Astrocyte of the spinal cord (primary cell): Measurements from ENCODE around the gene NRBF2.
"Not testable (repeated sequence)": the region's sequence is repeated elsewhere in the genome, so short reads cannot be mapped to it uniquely, and the experiment has no call there.

Source experiments
- DNase-seq: peaks from one replicate; pipeline ENCODE4 v3.0.0; 2011; ENCODE audit warnings: low read depth, low spot score
- H3K4me3 ChIP-seq: 2 replicates; pipeline ENCODE4 v1.5.1; 2011; ENCODE audit warnings: low read depth, mild to moderate bottlenecking, low read length, moderate library complexity
- CTCF ChIP-seq: IDR thresholded peaks from 2 replicates; pipeline ENCODE4 v1.5.1; 2012; ENCODE audit warnings: low read depth, mild to moderate bottlenecking, low read length, inconsistent platforms
- in situ Hi-C: cut with HindIII; loops from 2 replicates; pipeline ENCODE4 v1.10.0; 2017; ENCODE audit warnings: low sequenced_read_pairs

The NRBF2 gene

DNA sequence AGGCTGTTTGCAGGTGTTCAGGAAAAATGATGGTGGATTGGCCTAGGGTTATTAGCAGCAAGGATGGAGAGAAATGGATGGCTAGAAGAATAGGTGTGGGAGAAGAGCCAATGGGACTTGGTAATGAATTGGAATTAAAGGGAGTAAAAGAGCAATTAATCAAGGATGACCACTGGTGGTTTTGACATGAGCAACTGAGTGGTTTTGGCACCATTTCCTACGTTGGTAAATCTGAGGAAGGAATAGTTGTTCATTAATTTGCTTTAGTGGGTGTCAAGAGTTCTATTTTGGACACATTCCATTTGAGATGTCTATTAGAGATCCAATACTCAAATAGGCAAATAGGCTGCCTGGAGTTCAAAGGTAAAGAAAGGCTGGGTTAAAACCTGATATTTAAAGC is 38.2 kb upstream of the NRBF2 start:
- no peak for DNase-seq
- H3K4me3 ChIP-seq: no peak overlapping the region
- in situ Hi-C loops: no loop called here
- TF ChIP-seq CTCF: no peak

DNA sequence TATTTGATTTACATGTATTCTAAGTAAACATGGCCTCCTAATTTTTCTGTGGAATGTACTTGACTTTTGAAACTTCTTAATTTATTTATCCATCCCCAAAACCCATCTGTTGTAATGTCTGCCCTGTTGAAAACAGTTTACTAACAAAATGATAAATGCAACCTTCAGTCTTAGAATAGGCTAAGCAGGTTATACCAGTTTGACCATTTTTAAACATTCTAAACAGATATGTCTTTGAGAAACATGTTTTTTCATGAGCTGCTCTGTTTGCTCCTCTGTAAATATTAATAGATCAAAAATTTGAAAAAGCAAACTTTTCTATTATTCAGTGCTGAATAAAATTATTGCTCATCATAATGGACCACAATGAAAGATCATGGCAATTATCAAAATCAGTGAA is 33.4 kb upstream of the NRBF2 start:
- no peak for DNase-seq
- H3K4me3 ChIP-seq: no peak overlapping the region
- TF ChIP-seq CTCF: no peak
- in situ Hi-C loops: no loop called here

- H3K4me3 ChIP-seq, DNase-seq, in situ Hi-C loops: not testable (repeated sequence)
Observed at GRCh38 chr10:63101091-63101490, 32.0 kb upstream of the NRBF2 start.

DNA sequence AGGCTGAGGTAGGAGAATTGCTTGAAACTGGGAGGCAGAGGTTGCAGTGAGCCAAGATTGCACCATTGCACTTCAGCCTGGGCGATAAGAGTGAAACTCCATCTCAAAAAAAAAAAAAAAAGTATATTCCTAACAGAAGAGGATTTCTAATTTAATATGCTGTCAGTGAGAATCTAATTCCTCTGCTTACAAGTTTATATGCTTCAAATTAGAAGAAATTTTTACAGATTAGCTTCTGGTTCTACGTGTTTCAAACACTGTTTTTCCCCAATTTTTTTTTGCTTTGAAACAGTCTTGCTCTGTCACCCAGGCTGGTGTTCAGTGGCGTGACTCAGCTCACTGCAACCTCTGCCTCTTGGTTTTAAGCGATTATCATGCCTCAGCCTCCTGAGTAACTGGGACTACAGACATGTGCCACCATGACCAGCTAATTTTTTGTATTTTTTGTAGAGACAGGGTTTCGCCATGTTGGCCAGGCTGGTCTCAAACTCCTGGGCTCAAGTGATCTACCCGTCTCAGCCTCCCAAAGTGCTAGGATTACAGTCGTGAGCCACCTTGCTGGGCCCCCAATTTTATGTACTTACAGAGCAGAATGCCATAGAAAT is 30.7 kb upstream of the NRBF2 start:
- in situ Hi-C loops, H3K4me3 ChIP-seq, DNase-seq: not testable (repeated sequence)

- H3K4me3 ChIP-seq, DNase-seq, in situ Hi-C loops: not testable (repeated sequence)
Observed at GRCh38 chr10:63103178-63103577, 29.9 kb upstream of the NRBF2 start.

- DNase-seq: no peak
- in situ Hi-C loops: no loop called here
- H3K4me3 ChIP-seq: no peak overlapping the region
- TF ChIP-seq CTCF: no peak
Observed at GRCh38 chr10:63103971-63104409, 29.1 kb upstream of the NRBF2 start.

GRCh38 chr10:63105225-63106110 is 27.7 kb upstream of the NRBF2 start:
- DNase-seq: peak; percentile 34
- TF ChIP-seq CTCF: no peak
- in situ Hi-C loops: no loop called here
- H3K4me3 ChIP-seq: no peak overlapping the region

- no peak for TF ChIP-seq CTCF
- no peak overlapping the region for H3K4me3 ChIP-seq
- DNase-seq: peak; percentile 56
- in situ Hi-C loops: no loop called here
Observed at GRCh38 chr10:63106111-63106755, 26.9 kb upstream of the NRBF2 start.
